GM12864 (cell line): ENCODE measurements around the gene KCTD8.

ENCODE experiments used
- DNase-seq: peaks from one replicate; pipeline ENCODE4 v3.0.0-alpha.2; 2011; ENCODE audit warnings: low read depth
- H3K4me3 ChIP-seq: 2 replicates; pipeline ENCODE4 v1.5.1; 2011; ENCODE audit warnings: mild to moderate bottlenecking, low read depth, low read length, control low read depth
- CTCF ChIP-seq: IDR thresholded peaks from 2 replicates; pipeline ENCODE4 v1.5.1; 2011; ENCODE audit warnings: low read depth, mild to moderate bottlenecking, moderate library complexity, low read length, control low read depth, inconsistent platforms; ENCODE audit errors: missing control alignments

Gene KCTD8

GRCh38 chr4:44165938-44166337 lies 282.7 kb downstream of the KCTD8 start:
- no peak for DNase-seq
- no peak overlapping the region for H3K4me3 ChIP-seq
- no peak for TF ChIP-seq CTCF

GRCh38 chr4:44162538-44163270 lies 285.9 kb downstream of the KCTD8 start:
- DNase-seq: no peak
- TF ChIP-seq CTCF: no peak
- H3K4me3 ChIP-seq: no peak overlapping the region

GRCh38 chr4:44161756-44162155 lies 286.9 kb downstream of the KCTD8 start:
- no peak for TF ChIP-seq CTCF
- no peak for DNase-seq
- H3K4me3 ChIP-seq: no peak overlapping the region

- no peak for TF ChIP-seq CTCF
- H3K4me3 ChIP-seq: no peak overlapping the region
- DNase-seq: no peak
These were observed 287.7 kb downstream of the KCTD8 start for GRCh38 chr4:44160776-44161367.

GRCh38 chr4:44159991-44160390 lies 288.6 kb downstream of the KCTD8 start:
- no peak for TF ChIP-seq CTCF
- no peak for DNase-seq
- H3K4me3 ChIP-seq: no peak overlapping the region

- H3K4me3 ChIP-seq: no peak overlapping the region
- no peak for TF ChIP-seq CTCF
- no peak for DNase-seq
These were observed 290.9 kb downstream of the KCTD8 start for GRCh38 chr4:44157611-44158277.
